GM19025 (cell line): Measurements from ENCODE around the gene PRDX2.
"Not testable (repeated sequence)": the region's sequence is repeated elsewhere in the genome, so short reads cannot be mapped to it uniquely, and the experiment has no call there.

ENCODE experiments used
- ATAC-seq: cut with Tn5 transposase; IDR thresholded peaks from one replicate; pipeline ENCODE4 v1.9.1; 2021; ENCODE audit warnings: mild to moderate bottlenecking, low read depth, moderate library complexity; ENCODE audit not compliant: unreplicated experiment

PRDX2 gene

DNA sequence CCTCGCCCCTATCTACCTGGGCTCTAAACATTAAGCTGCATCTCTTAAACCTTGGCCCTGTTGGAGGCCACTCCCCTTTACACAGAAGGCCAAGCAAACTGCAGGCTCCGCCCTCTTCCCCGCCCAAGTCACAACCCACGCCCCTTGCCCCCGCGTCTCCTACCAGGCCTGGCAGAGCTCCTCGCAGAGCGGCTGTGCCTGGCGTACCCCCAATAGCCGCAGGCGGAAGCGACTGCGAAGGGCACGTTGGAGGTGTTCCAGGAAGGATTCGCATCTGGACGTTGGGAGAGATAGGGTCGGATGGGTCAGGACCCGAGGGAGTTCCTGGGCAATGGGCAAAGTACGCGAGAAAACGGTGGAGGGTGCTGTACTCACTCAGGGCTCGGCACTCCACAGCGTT lies 26.9 kb upstream of the PRDX2 start:
- no peak for ATAC-seq

DNA sequence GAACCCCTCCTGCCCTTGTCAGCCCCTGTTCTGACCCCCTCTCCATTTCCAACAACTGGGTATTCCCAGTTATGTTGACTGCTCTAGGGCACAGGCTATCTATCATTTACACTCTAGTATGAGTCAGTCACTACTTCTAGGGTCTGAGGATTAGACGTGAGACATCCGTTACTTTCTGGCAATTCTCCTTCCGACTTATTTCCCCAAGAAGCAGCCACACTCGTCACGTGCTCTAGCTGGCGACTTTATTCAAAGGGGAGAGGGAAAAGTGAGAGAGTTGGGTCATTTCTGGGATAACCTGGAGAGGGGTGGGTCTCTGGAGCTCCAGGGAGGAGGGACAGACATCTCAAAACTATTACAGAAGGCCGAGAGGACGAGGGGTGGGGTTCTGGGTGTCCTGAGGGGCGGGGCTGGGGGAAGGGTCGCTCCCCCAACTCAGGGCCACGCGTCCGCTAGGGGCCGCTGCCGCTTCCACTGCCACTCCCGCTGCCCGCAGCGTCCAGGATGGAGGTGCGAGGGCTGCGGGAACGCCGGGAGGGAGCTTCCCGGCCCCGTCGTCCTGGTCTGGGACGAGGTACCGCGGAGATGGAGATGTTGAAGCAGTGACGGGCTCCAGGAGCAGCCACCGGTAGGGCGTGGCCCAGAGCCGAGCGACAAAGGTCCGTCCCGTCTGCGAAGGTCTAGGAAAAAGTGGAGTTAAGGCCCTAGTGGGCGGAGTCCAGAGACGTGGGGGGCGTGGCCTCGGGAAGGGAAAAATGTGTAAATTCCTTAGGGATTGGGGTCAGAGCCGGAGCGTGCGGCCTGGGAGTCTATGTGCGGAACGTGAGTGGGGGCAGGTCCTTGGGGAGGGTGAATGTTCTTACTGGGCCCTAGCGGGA lies 23.9 kb upstream of the PRDX2 start:
- ATAC-seq, result no peak

DNA sequence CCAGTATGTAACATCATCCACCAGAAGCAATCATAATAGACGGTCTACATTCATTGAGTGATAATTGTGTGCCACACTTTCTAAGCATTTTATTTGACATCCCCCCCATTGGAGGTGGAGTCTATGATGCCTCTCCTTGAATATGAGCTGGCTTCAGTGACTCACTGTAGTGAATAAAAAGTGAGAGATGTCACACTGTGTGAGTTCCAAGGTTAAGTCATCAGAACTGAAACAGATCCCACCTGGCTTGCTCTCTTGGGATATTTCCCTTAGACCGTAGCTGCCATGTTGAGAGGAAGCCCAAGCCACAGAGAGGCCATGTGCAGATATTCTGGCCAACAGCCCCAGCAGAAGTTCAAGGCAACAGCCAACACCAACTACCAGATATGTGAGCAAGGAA lies 20.2 kb upstream of the PRDX2 start:
- no peak for ATAC-seq

DNA sequence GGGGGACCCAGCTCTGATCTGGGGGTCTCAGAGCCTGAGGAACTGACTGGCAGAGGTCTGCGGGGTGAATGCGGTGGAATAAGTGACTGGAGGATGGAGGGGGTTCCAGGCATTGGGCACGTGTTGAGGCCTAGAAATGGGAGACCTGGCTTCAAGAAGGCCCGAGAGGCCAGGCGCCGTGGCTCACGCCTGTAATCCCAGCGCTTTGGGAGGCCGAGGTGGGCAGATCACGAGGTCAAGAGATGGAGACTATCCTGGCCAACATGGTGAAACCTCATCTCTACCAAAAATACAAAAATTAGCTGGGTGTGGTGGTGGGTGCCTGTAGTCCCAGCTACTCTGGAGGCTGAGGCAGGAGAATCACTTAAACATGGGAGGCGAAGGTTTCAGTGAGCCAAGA lies 16.2 kb upstream of the PRDX2 start:
- not testable (repeated sequence) for ATAC-seq

DNA sequence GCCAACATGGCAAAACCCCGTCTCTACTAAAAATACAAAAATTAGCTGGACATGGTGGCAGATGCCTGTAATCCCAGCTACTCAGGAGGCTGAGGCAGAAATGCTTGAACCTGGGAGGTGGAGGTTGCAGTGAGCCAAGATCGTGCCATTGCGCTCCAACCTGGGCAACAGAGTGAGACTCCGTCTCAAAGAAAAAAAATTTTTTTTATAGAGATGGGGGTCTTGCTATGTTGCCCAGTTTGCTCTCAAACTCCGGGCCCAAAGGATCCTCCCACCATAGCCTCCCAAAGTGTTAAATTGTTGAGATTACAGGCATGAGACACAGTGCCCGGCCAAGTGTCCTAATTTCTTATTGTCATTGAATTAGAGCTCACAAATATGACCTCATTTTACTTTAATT lies 15.6 kb upstream of the PRDX2 start:
- ATAC-seq, result not testable (repeated sequence)

DNA sequence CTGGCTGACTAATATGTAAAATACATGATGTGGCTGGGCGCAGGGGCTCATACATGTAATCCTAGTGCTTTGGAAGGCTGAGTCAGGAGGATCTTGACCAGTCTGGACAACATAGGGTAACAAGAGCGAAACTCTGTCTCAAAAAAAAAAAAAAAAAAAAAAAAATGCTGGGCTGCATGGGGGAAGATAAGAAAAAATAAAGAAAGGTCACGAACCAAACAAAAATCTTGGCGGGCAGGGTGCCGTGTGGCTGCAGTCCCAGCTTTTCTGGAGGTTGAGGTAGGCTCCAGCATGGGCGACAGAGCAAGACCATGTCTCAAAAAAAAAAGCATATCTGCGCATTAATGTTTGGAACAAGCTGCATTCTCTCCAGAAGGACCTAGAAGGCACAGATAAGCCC lies 13.5 kb upstream of the PRDX2 start:
- ATAC-seq, result no peak

DNA sequence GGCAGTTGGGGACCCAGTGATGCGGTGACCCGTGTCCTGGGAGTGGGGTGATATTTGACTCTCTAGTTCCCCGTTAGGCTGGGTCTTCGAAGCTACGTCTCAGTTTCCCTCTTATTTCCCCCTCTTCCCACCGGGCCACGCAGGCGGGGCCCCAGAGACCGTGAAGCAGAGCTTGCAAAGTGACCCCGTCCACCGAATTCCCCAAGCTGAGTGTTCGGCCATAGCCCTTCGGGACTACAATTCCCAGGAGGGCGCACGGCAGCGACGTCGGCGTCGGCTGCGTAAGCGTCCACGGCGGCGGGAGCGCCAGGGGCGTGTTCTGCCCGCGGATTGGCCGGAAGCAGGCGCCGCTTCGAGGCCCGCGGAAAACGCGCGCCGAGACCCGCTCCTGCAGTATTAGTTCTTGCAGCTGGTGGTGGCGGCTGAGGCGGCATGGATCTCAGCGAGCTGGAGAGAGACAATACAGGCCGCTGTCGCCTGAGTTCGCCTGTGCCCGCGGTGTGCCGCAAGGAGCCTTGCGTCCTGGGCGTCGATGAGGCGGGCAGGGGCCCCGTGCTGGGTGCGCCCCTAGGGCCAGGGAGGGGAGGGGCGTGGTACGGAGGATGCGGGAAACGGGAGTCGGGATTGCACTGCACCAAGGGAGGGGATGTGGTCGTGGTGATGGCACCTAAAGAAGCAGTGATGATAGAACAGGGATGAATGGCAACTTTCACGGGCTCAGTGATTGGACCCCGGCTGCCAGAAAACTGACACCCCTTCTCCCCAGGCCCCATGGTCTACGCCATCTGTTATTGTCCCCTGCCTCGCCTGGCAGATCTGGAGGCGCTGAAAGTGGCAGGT lies 4.9 kb upstream of the PRDX2 start, which contains the start of gene RNASEH2A:
Gene RNASEH2A, plus strand, starts transcription at position 343 of the 840 bp plus-strand sequence. Its CDS starts 90 bp downstream, at position 433.
- peak; percentile 79 for ATAC-seq

DNA sequence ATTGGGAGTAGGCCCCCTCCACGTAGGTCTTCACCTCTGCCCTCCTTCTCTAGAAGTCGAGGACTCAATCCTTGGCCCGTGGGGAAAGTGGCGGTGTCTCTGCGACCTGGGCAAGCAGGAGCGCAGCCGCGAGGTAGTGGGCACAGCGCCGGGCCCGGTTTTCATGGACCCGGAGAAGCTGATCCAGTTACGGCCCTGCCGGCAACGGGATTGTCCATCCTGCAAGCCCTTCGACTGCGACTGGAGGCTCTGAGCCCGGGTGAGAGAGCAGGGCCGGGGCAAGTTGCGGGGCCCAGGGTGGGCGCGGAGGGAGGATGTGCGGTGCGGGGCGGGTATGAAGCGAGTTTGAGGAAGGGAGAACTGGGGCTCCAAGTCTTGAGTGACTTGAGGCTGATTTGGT lies 2.5 kb upstream of the PRDX2 start:
- ATAC-seq, result no peak

DNA sequence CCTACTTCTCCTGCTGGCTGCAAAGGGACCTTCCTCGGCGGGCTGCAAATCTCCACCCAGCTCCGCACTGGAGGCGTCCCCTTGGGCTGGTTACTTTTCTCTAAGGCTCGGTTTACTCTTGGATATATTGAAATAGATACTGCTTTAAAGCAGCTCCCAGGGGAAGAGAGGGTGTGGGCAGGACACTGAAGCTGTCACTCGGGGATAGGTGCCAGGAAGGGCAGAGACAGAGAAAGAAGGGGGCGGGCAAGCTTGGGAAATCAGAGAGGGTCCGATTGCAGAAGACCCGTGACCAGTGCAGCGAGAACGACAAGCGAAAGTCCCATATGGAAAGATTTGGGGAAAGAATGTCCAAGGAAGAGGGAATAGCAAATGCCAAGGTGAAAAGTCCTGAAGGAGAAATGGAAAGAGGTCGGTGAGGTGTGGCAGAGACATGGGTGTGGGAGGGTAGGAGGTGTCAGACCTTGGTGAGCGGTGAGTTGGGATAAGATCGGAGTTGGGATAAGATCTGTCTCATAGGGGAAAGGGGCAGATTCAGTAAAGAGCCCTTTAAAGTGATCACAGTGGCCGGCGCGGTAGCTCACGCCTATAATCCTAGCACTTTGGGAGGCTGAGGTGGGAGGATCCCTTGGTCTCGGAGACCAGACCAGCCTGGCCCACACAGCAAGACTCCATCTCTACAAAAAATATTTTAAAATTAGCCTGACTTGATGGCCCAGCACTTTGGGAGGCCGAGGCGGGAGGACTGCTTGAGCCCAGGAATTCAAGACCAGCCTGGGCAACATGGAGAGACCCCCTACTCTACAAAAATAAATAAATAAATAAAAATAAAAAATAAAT lies 887 bp upstream of the PRDX2 start:
- ATAC-seq, result no peak

DNA sequence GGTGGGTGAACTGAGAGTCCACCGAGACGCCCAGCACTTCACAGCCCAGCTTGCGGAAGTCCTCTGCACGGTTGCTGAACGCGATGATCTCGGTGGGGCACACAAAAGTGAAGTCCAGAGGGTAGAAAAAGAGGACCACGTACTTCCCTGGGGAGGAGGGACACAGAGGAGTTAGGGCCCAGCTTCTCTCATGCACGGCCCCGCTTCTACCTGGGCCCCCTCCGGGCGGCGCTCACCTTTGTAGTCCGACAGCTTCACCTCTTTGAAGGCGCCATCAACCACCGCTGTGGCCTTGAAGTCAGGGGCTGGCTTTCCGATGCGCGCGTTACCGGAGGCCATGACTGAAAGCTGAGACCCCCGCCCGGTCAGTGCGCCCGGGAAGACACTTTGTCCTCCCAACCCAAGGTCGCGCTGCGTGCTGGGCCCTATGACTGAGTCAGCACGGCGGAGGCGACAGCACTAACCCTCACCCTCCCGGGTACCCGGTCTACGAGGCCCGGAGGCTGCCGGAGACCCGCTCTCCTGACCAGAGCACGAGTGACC lies 606 bp downstream of the PRDX2 start:
- no peak for ATAC-seq

DNA sequence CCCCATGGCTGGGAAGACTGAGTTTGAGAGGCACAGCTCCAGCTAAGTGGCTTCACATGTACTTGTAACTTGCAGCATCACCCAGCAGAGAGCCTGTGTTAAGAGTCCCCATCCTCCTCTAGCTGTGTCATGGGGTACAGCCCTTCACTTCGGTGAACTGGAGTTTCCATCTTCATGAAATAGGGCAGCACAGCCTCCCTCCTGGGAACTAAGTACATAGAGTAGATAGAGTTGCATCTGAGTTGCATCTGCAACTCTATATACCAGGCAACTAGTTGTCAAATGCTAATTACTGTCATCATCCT lies 1.2 kb downstream of the PRDX2 start:
- ATAC-seq, result no peak

DNA sequence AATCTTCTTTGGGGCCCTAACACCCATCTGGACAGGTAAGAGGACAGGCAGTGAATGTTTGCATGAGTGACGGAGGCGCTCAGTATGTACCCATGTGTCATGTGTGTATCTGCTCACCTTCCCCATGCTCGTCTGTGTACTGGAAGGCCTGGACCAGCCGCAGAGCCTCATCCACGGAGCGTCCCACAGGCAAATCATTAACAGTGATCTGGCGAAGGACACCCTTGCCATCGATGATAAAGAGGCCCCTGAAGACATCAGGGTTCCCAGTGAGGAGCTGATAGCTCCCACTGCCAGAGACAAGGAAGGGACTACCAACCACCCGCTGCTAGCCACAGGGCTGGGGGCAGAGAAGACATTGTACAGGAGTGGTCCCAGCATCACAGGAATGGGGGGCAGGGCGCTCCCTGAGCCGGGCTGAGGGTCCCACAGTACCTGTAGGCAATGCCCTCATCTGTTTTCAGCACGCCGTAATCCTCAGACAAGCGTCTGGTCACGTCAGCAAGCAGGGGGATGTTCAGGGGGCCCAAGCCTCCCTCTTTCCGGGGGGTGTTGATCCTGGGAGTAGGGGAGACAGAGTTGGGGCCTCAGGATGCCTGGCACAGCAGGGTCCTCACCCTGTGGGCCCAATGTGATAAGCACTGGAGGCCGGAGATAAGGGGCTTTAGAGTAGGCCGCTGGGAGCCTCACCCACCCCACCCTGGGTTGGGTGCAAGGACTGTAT lies 1.7 kb downstream of the PRDX2 start:
- ATAC-seq, result no peak

DNA sequence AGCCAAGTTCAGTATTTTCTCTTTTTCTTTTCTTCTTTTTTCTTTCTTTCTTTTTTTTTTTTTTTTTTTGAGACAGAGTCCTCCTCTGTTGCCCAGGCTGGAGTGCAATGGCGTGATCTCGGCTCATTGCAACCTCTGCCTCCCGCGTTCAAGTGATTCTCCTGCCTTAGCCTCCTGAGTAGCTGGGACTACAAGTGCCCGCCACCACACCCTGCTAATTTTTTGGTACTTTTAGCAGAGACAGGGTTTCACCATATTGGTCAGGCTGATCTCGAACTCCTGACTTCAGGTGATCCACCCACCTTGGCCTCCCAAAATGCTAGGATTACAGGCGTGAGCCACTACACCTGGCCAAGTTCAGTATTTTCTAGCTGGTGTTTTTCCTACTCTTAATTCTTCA lies 4.0 kb downstream of the PRDX2 start:
- not testable (repeated sequence) for ATAC-seq

DNA sequence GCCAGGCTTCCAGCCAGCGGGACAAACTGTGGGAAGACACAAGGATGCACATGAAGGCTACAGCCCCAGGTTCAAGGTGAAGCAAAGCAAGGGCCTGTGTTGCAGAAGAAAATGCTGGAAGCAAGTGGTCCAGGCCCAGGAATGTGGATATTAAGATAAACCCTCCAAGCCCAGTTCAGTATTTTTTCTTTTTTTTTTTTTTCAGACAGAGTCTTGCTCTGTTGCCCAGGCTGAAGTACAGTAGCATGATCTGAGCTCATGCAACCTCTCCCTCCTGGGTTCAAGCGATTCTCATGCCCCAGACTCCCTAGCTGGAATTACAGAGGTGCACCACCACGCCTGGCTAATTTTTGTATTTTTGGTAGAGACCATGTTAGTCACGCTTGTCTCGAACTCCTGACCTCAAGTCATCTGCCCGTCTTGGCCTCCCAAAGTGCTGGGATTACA lies 4.4 kb downstream of the PRDX2 start:
- no peak for ATAC-seq

DNA sequence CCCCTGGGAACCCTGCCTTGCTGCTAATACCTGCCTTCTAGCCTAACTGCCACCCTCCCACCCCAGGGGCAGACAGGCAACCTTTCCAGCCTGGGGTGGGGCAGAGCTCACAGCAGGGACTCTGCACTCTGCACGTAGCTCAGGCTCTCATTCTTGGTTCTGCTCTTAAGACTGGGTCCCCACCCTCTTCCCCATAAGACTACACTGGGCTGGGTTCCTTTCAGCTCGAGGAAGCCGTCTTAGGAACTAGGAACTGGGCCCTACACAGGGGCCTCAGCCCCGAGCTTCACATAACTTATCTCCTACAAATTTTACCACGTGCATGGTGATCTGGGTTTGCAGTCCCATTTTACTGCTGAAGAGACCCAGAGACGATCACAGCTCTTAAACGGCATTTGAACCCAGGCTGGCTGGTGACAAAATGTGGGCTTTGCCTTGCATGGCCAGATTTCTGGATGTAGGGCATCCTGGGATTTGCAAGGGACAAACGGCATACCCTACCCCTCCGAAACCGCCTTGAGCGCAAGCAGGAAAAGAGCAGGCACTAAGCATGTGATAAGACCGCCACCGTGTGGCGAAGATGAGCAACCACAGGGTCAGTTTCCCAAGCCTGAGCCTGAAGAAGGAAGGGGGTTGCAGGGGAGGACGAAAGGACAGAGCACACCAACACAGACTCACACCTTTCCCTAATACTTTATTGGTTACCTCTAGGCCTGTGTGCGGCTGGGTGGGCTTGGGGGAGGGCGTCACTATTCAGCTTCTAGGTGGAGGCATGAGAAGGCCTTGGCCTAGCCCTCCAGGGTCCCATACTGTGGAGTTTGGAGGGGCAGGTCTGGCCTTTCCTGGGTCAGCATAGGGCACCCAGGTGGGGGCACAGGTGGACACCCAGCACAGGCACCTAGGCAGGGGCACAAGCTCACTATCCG lies 5.2 kb downstream of the PRDX2 start:
- no peak for ATAC-seq

DNA sequence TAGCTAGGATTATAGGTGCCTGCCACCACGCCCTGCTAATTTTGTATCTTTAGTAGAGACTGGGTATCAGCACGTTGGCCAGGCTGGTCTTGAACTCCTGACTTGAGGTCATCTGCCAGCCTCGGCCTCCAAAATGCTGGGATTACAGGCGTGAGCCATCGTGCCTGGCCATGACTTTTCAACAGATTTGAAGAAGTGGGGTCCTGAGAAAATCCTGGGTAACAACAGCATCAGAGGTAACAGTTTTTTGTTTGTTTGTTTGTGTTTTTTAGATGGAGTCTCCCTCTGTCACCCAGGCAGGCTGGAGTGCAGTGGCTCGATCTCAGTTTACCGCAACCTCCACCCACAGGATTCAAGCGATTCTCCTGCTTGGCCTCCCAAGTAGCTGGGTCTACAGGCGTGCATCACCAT lies 6.6 kb downstream of the PRDX2 start:
- ATAC-seq, result no peak

DNA sequence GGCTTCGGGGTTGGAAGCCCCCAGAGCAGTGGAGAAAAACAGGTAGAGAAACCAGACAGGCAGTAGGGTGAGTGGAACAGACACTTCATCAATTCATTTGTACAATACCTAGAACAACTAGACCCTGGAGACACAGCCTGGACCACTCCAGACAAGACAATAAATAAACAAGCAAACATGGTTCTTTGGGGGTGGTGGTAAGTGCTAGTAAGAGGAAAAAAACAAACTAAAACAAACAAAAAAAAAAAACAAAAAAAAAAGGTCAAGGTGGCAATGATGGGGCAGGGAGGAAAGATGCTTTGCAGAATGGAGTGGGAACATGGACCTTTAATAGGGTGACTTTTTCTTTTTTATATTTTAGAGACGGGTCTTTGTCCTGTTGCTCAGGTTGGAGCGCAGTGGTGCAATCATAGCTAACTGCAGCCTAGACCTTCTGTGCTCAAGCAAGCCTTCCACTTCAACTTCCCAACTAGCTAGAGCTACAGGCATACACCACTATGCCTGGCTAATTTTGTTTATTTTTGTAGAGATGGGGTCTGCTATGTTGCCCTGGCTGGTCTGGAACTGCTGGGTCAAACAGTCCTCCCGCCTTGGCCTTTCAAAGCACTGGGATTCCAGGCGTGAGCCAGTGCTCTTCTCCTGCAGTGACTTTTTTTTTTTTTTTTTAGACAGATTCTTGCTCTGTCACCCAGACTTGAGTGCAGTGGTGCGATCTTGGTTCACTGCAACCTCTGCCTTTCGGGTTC lies 7.2 kb downstream of the PRDX2 start:
- ATAC-seq, result no peak
